ENCODE data around the gene SETDB2.
"Not testable (repeated sequence)": the region's sequence is repeated elsewhere in the genome, so short reads cannot be mapped to it uniquely, and the experiment has no call there.

The SETDB2 gene

DNA sequence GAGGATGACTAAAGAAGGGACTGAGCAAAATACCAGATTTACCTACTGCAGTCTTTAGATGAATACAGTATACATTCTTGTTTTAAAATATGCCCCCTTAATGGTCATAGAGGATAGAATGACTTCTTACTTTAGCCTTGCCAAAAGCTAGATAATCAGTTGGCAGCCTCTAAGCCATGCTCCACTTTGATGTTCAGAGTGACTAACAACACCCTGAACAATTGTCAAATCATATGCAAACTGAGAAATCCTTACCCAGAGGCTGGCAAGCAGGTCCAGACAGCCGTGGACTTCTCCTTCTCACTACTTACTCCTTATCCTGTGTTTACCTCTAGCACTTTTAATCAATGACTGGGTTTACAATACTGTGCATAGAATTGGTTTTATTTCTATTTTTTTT is 28.1 kb downstream of the SETDB2 start:
- DNase-seq: no peak

- DNase-seq: no peak
These were observed 32.5 kb downstream of the SETDB2 start for GRCh38 chr13:49476529-49476928.

GRCh38 chr13:49481788-49482187 is 37.7 kb downstream of the SETDB2 start:
- no peak for DNase-seq

- DNase-seq: no peak
These were observed 44.5 kb downstream of the SETDB2 start for GRCh38 chr13:49488563-49488962.

GRCh38 chr13:49494645-49495044 is 50.6 kb downstream of the SETDB2 start:
- DNase-seq: no peak

- DNase-seq: no peak
These were observed 52.0 kb downstream of the SETDB2 start, which contains the start of gene PHF11 for GRCh38 chr13:49495783-49496762. PHF11 (plus strand) TSS chr13:49495953; CDS start chr13:49496002, 49 bp downstream.

- not testable (repeated sequence) for DNase-seq
These were observed 52.8 kb downstream of the SETDB2 start for GRCh38 chr13:49496837-49497236.

GRCh38 chr13:49497272-49497671 is 53.2 kb downstream of the SETDB2 start:
- DNase-seq: no peak

DNA sequence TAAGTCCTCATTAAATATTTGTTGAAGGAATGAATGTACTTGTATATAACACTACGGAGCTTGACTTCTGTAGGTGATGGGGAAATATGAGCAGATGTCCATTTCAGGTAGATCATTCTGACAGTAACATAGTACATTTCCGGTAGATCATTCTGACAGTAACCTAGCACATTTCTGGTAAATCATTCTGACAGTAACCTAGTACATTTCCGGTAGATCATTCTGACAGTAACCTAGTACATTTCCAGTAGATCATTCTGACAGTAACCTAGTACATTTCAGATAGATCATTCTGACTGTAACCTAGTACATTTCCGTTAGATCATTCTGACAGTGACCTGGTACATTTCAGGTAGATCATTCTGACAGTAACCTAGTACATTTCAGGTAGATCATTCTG is 54.1 kb downstream of the SETDB2 start:
- no peak for DNase-seq

DNA sequence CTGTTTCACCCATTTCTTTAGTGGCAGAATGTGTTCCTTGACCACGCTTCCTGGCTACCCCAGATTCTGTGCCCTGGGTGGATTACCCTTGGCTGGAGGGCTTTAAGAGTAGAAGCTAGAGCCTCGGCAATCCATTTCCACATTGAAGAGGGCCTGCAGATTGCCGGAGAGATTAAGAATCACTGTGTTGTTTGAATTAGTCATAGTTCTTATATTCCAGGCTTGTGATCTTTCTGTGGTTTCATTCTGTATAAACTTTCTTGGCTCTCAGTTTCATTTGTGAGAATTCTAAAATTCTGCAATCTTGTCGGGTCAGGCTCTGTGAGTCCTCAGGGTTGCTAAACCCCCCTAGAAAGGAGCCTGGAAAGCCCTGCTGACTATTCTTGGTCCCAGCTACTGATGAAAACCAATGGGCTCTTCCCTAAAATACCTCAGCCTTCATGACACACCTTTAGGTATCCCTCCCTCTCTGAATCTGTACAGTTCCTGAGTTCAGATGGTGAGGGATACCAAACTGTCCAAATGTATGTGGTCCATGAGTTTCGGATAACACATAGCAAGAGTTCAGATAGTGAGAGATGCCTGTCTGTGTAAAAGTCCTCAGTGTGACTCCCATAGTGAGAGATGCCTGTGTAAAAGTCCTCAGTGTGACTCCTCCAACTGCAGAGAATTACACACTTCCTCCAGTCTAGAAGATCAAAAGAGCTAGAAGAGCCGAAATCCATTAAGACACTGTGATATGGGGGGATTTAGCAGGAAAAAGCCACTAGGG is 56.0 kb downstream of the SETDB2 start:
- no peak for DNase-seq

GRCh38 chr13:49502954-49503353 is 58.9 kb downstream of the SETDB2 start:
- DNase-seq: no peak

- DNase-seq: no peak
These were observed 59.9 kb downstream of the SETDB2 start for GRCh38 chr13:49503951-49504350.

DNA sequence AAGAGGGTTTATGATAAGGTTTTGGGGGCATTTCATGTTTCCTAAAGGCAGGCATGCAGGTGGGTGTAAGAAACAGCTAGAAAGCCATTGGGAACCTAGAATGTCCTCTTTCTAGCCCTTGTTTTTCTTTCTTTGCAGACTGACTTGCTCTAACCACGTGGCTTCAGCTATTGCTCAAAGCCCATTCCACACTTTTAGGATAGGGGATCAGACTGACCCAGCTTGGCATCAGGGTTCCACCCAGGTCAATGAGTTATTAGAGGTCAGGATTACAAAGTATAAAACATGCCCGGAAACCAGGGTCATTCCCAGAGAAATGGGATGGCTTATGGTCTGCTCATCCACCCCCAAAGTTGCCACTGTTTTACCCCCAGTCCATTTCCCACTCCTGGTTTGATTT is 68.5 kb downstream of the SETDB2 start:
- no peak for DNase-seq

GRCh38 chr13:49516467-49516866 is 72.4 kb downstream of the SETDB2 start:
- DNase-seq: no peak

GRCh38 chr13:49517461-49517860 is 73.4 kb downstream of the SETDB2 start:
- no peak for DNase-seq

- no peak for DNase-seq
These were observed 77.2 kb downstream of the SETDB2 start for GRCh38 chr13:49521224-49521623.

DNA sequence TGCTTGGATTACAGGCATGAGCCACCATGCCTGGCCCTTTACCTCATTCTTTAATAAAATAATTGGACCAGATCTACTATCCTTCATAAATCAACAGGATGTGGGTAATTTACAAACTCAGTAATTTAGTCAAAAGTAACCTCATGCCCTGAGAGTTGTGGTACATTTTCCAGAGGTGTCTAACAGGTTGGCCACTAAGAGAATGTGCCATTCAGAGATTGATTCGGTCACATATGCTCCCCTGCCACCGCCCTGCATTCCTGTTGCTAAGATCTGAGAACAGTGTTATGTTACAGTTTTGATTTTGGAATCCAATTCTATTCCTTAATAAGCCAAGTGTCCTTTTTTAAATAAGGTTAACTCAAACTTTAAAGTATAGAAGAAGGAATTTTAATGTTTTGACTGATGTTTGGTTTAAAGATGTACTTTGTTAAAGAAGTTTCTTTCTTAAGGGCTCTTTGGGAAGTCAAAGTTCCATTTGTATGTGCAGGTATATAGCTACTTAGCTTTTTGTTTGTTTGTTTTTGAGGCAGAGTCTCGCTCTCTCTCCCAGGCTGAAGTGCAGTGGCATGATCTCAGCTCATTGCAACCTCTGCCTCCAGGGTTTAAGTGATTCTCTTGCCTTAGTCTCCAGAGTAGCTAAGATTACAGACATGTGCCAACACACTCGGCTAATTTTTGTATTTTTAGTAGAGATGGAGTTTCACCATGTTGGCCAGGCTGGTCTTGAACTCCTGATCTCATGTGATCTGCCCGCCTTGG is 80.8 kb downstream of the SETDB2 start:
- DNase-seq: no peak

DNA sequence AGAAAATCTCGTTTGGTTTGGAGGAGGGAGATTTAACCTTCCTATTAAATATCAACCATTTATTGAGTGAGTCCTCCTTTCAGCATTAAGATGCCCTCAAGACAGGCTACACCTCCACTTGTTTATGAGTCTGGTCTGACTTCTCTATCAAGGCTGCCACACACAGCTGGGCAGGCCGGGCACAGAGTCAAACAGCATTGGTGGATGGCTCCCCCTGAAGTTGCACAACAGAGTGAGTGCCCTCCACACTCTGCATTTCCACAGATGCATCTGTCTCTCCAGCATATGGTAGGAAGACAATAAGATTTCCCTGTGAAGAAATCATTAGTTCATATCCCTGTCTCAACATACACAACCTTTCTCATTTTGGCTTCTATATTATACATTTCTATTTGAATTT is 83.0 kb downstream of the SETDB2 start:
- DNase-seq: no peak

DNA sequence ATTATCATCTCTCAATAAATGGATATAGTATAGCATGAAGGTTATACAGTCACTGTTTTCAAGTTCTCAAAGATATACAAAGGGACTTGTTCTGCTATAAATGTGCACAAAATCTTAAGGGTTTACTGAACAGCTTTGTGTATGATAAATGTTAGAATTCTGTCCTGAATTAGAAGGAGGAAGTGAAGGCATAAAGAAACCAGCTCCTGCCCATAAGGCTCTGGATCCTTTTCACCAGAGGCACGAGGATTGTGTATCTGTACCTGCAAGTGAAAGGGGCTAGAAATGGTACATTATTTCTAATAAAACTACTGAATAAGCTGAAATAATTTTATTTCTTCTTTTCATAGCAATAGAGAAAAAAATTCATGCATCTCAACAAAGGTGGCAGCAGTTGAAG is 84.1 kb downstream of the SETDB2 start:
- no peak for DNase-seq

- no peak for DNase-seq
These were observed 86.4 kb downstream of the SETDB2 start for GRCh38 chr13:49530457-49530856.

DNA sequence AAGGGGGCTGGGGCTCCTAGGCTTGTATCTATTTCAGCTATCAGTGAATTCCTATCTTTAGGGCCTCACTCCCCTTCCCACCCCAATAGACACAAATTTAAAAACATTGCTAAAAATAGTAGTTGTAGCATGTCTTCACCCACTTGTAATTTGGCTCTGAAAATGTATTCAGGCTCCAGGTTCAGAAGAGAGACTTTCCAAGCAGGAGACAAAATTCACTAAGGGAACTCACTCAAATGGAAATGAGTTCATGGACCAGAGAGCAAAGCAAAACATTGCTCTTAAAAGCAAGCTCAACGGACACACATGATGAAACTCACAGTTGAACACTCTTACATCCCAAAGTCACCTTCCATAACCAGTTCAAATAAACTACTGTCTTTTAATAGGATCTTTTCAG is 88.5 kb downstream of the SETDB2 start:
- no peak for DNase-seq

- no peak for DNase-seq
These were observed 88.9 kb downstream of the SETDB2 start for GRCh38 chr13:49533011-49533410.
